Esophagus muscularis mucosa (tissue), 4 donors: Measurements from ENCODE around the gene PTBP1. TPM values are rescaled to one million over a fixed set of nuclear protein-coding genes. Genes with fewer than 3 reads are reported as not detected.
"Not testable (repeated sequence)": the region's sequence is repeated elsewhere in the genome, so short reads cannot be mapped to it uniquely, and the experiment has no call there.

Experiments used
- DNase-seq: peaks from one replicate; pipeline ENCODE4 v3.0.0-alpha.2; 2017; ENCODE audit errors: extremely low spot score
- H3K27ac ChIP-seq, 4 donors: fragments of 200-600 bp; sonication (generic); replicated peaks in 1 of 4; 1 replicate in 3 of 4; 2 replicates in 1 of 4; pipeline ENCODE4 v1.5.1; 2016 to 2019; ENCODE audit warnings: mild to moderate bottlenecking in 1 of 4
- H3K27me3 ChIP-seq, 4 donors: fragments of 200-600 bp; sonication (generic); one replicate each; pipeline versions ENCODE4 v1.5.1 to v1.6.0; 2016 to 2019
- H3K36me3 ChIP-seq, 4 donors: fragments of 200-600 bp; sonication (generic); one replicate each; pipeline ENCODE4 v1.5.1; 2016 to 2019
- H3K4me1 ChIP-seq, 4 donors: fragments of 200-600 bp; sonication (generic); one replicate each; pipeline ENCODE4 v1.5.1; 2016 to 2019
- H3K4me3 ChIP-seq, 4 donors: fragments of 200-600 bp; sonication (generic); 1 replicate in 2 of 4; 2 replicates in 2 of 4; pipeline ENCODE4 v1.5.1; 2016 to 2019; ENCODE audit warnings: mild to moderate bottlenecking in 4 of 4, moderate library complexity in 1 of 4
- H3K9me3 ChIP-seq, 4 donors: fragments of 200-600 bp; sonication (generic); 1 replicate in 3 of 4; 2 replicates in 1 of 4; pipeline ENCODE4 v1.5.1; 2016 to 2019
- EP300 ChIP-seq: sonication (generic); formaldehyde crosslinking; IDR thresholded peaks from one replicate; pipeline ENCODE4 v1.6.1; 2017; ENCODE audit warnings: antibody characterized with exemption
- POLR2A ChIP-seq: fragments of 450-650 bp; IDR thresholded peaks from one replicate; pipeline ENCODE4 v1.6.1; 2017; ENCODE audit warnings: antibody characterized with exemption, moderate library complexity, mild to moderate bottlenecking, low read depth
- POLR2AphosphoS5 ChIP-seq, 2 donors: sonication (generic); formaldehyde crosslinking; IDR thresholded peaks; one replicate each; pipeline ENCODE4 v1.6.1; 2017; ENCODE audit warnings: antibody characterized with exemption in 2 of 2
- WGBS: methylation state at CpG from one replicate; pipeline ENCODE4 v1.1.5; 2018; 5-methylcytosine and 5-hydroxymethylcytosine counted together
- intact Hi-C: fragments of 100-400 bp; cut with DNase I; formaldehyde crosslinking; loops from one replicate; pipeline ENCODE4 v1.15.1; 2023
- total RNA-seq, 4 donors: library from RNA; depleted of rRNA; stranded (reverse); fragments of >200 nt; gene quantifications; one replicate each; pipeline versions ENCODE4 v1.1.0 to v1.2.1, GENCODE V29; 2016
- TF ChIP-seq, protein P1 (sequence below), 3 experiments: fragments of 200-600 bp in 2 of 3; fragments of 450-650 bp in 1 of 3; sonication (generic) in 2 of 3; IDR thresholded peaks; one replicate each; pipeline ENCODE4 v1.5.1; 2017 to 2019; ENCODE audit warnings: antibody characterized with exemption in 3 of 3, mild to moderate bottlenecking in 2 of 3, moderate library complexity in 1 of 3

Gene PTBP1
- total RNA-seq, 4 donors from 2014 or later, result 76.8 to 110 (median 95.3) TPM

- DNase-seq, result no peak
- TF ChIP-seq POLR2A (no peak), EP300 (no peak), POLR2AphosphoS5 (IDR thresholded peaks at IDR 0.05) (no peak)
- TF ChIP-seq, protein P1, sequence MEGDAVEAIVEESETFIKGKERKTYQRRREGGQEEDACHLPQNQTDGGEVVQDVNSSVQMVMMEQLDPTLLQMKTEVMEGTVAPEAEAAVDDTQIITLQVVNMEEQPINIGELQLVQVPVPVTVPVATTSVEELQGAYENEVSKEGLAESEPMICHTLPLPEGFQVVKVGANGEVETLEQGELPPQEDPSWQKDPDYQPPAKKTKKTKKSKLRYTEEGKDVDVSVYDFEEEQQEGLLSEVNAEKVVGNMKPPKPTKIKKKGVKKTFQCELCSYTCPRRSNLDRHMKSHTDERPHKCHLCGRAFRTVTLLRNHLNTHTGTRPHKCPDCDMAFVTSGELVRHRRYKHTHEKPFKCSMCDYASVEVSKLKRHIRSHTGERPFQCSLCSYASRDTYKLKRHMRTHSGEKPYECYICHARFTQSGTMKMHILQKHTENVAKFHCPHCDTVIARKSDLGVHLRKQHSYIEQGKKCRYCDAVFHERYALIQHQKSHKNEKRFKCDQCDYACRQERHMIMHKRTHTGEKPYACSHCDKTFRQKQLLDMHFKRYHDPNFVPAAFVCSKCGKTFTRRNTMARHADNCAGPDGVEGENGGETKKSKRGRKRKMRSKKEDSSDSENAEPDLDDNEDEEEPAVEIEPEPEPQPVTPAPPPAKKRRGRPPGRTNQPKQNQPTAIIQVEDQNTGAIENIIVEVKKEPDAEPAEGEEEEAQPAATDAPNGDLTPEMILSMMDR (IDR thresholded peaks at IDR 0.05), result no peak
- Histone ChIP-seq H3K4me1 (no peaks in the 10 kb centered on the region), H3K27ac (no peak overlapping the region), H3K27me3 (no peaks in the 10 kb centered on the region), H3K4me3 (no peak overlapping the region), H3K9me3 (no peaks in the 10 kb centered on the region), H3K36me3 (peaks cover 36 to 49% (median 42%) of the 10 kb centered on the region in 4 donors)
- WGBS, result 91% methylated on average over 44 of the region's 49 CpGs
- intact Hi-C loops, result no loop called here
These were observed 17.2 kb downstream of the PTBP1 start for GRCh38 chr19:814152-815078.

DNA sequence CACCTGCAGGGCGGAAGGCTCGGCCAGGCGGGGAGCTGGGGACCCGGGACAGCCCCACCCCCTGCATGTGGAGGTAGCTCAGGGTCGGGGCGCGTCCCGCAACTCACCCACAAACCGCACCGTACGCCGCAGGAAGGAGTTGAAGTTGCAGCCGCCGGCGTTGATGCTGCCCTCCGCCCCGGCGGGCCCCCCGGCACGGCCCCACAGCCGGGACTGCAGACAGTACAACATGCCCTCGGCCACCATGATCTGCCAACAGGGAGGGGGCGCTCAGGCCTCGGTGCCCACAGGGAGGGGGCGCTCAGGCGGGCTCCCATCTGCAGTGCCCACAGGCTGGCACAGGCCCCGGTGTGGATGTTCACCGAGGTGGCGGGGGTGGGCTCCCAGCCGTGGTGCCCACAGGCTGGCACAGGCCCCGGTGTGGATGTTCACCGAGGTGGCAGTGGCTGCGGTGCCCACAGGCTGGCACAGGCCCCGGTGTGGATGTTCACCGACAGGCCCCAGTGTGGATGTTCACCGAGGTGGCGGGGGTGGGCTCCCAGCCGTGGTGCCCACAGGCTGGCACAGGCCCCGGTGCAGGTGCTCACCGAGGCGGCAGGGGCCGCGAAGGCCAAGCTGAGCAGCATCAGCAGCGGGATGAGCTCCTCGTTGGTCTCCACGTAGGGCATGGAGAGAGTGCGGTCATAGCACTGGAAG, 18.0 kb downstream of the PTBP1 start:
- WGBS, result 88% methylated on average over 16 of the region's 47 CpGs
- Histone ChIP-seq H3K4me3 (no peak overlapping the region), H3K27me3 (no peaks in the 10 kb centered on the region), H3K4me1 (no peaks in the 10 kb centered on the region), H3K36me3 (peaks cover 28 to 40% (median 34%) of the 10 kb centered on the region in 4 donors), H3K9me3 (no peaks in the 10 kb centered on the region), H3K27ac (no peak overlapping the region)
- intact Hi-C loops, result no loop called here
- TF ChIP-seq POLR2A, result no peak
- TF ChIP-seq, protein P1 (IDR thresholded peaks at IDR 0.05), result no peak
- no peak for TF ChIP-seq EP300
- TF ChIP-seq POLR2AphosphoS5 (IDR thresholded peaks at IDR 0.05), result no peak
- no peak for DNase-seq

DNA sequence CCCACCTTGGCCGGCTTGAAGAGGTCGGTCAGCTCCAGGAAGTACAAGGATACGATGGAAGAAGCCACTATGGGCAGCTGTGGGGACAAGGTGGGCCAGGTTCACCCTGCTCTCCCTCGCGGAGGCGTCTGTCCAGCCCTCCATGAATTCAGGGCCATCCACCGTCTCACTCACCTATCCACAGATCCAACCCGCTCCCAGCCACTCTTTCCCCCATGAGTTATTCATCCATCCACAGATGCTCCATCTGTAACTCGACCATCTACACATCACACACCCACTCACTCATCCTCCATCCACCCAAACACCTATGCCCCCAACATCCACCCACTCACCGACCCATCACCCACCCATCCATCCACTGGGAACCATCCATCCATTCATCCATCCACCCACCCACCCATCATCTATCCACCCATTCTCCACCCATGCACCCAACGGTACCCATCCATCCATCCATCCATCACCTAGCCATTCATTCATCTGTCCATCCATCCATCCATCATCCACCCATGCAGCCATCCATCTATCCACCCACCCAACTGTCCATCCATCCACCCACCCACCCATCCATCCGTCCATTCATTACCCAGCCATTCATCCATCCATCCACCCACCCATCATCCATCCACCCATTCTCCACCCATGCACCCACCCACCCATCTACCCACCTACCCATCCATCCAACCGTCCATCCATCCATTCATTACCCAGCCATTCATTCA, 18.7 kb downstream of the PTBP1 start:
- Histone ChIP-seq H3K27me3 (peaks cover 0 to 2% (median under 1%) of the 10 kb centered on the region in 4 donors), H3K9me3 (no peaks in the 10 kb centered on the region), H3K4me1 (peaks cover 0 to 1% (median under 1%) of the 10 kb centered on the region in 4 donors), H3K27ac (no peak overlapping the region), H3K36me3 (peaks cover 21 to 33% (median 27%) of the 10 kb centered on the region in 4 donors), H3K4me3 (no peak overlapping the region)
- DNase-seq, result no peak
- intact Hi-C loops, result no loop called here
- TF ChIP-seq POLR2A (no peak), EP300 (no peak), POLR2AphosphoS5 (IDR thresholded peaks at IDR 0.05) (no peak)
- TF ChIP-seq, protein P1 (IDR thresholded peaks at IDR 0.05), result no peak
- WGBS, result 97% methylated on average over 13 of the region's 13 CpGs

- peaks cover 3 to 6% (median 5%) of the 10 kb centered on the region in 4 donors for H3K4me1 ChIP-seq
- 90% methylated on average over 2 of the region's 2 CpGs for WGBS
- H3K4me3 ChIP-seq, result no peak overlapping the region
- peaks cover 16 to 28% (median 21%) of the 10 kb centered on the region in 4 donors for H3K36me3 ChIP-seq
- no peak overlapping the region for H3K27ac ChIP-seq
- TF ChIP-seq POLR2AphosphoS5 (IDR thresholded peaks at IDR 0.05), result no peak
- TF ChIP-seq POLR2A, result no peak
- TF ChIP-seq, protein P1 (IDR thresholded peaks at IDR 0.05), result no peak
- TF ChIP-seq EP300, result no peak
- no peaks in the 10 kb centered on the region for H3K9me3 ChIP-seq
- no peak for DNase-seq
- intact Hi-C loops, result no loop called here
- H3K27me3 ChIP-seq, result peaks cover 0 to 8% (median 6%) of the 10 kb centered on the region in 4 donors
These were observed 19.2 kb downstream of the PTBP1 start for GRCh38 chr19:816500-816857.

DNA sequence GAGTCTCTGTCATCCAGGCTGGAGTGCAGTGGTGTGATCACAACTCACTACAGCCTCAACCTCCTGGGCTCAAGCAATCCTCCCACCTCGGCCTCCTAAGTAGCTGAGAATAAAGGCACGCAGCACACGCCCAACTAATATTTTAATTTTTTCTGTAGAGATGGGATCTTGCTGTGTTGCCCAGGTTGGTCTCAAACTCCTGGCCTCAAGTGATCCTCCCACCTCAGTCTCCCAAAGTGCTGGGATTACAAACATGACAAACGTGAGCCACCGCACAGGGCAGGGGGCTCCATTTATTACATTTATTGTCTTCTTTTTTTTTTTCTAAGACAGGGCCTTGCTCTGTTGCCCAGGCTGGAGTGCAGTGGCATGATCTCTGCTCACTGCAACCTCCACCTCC, 23.0 kb downstream of the PTBP1 start:
- intact Hi-C loops, DNase-seq: not testable (repeated sequence)
- 99% methylated on average over 5 of the region's 5 CpGs for WGBS

More for the DNA sequence above, 23.0 kb downstream of the PTBP1 start:
- H3K27ac ChIP-seq, H3K4me3 ChIP-seq, H3K9me3 ChIP-seq, H3K36me3 ChIP-seq: not testable (repeated sequence)
- peaks cover 0 to 43% (median 24%) of the 10 kb centered on the region in 4 donors for H3K27me3 ChIP-seq
- peaks cover 16 to 21% (median 19%) of the 10 kb centered on the region in 4 donors for H3K4me1 ChIP-seq
